Measurements from ENCODE around the gene TRABD2B.

TRABD2B gene

GRCh38 chr1:48021792-48022191, 24.6 kb upstream of the TRABD2B start:
- no peak for DNase-seq (ENCODE audit: low read depth)

- DNase-seq (ENCODE audit: low read depth): no peak
These were observed 22.6 kb upstream of the TRABD2B start for GRCh38 chr1:48019714-48020315.

GRCh38 chr1:48018799-48019198, 21.6 kb upstream of the TRABD2B start:
- DNase-seq (ENCODE audit: low read depth): no peak

- peak; percentile 85 for DNase-seq (ENCODE audit: low read depth)
These were observed 20.5 kb upstream of the TRABD2B start for GRCh38 chr1:48017716-48018115.

GRCh38 chr1:48016515-48016914, 19.3 kb upstream of the TRABD2B start:
- DNase-seq (ENCODE audit: low read depth): no peak

GRCh38 chr1:48013270-48013669, 16.1 kb upstream of the TRABD2B start:
- no peak for DNase-seq (ENCODE audit: low read depth)

GRCh38 chr1:48007047-48007446, 9.9 kb upstream of the TRABD2B start:
- DNase-seq (ENCODE audit: low read depth): peak; percentile 66

GRCh38 chr1:48006264-48006663, 9.1 kb upstream of the TRABD2B start:
- DNase-seq (ENCODE audit: low read depth): no peak

- DNase-seq (ENCODE audit: low read depth): no peak
These were observed 8.3 kb upstream of the TRABD2B start for GRCh38 chr1:48005253-48006117.

GRCh38 chr1:48003741-48004531, 6.8 kb upstream of the TRABD2B start:
- DNase-seq (ENCODE audit: low read depth): no peak

GRCh38 chr1:48002142-48002541, 5.0 kb upstream of the TRABD2B start:
- DNase-seq (ENCODE audit: low read depth): no peak

- no peak for DNase-seq (ENCODE audit: low read depth)
These were observed 4.5 kb upstream of the TRABD2B start for GRCh38 chr1:48001696-48002095.

- DNase-seq (ENCODE audit: low read depth): no peak
These were observed 3.7 kb upstream of the TRABD2B start for GRCh38 chr1:48000883-48001282.

GRCh38 chr1:47999097-47999496, 1.9 kb upstream of the TRABD2B start:
- DNase-seq (ENCODE audit: low read depth): no peak

GRCh38 chr1:47998396-47998990, 1.3 kb upstream of the TRABD2B start:
- DNase-seq (ENCODE audit: low read depth): no peak

- DNase-seq (ENCODE audit: low read depth): no peak
These were observed 569 bp downstream of the TRABD2B start for GRCh38 chr1:47996406-47997226.

GRCh38 chr1:47996060-47996405, 1.2 kb downstream of the TRABD2B start:
- DNase-seq (ENCODE audit: low read depth): no peak

- no peak for DNase-seq (ENCODE audit: low read depth)
These were observed 1.7 kb downstream of the TRABD2B start for GRCh38 chr1:47995306-47996050.

GRCh38 chr1:47993881-47994625, 3.1 kb downstream of the TRABD2B start:
- DNase-seq (ENCODE audit: low read depth): no peak

GRCh38 chr1:47993416-47993740, 3.8 kb downstream of the TRABD2B start:
- no peak for DNase-seq (ENCODE audit: low read depth)
